ENCODE measurements around the gene TMEM255B.

DNA sequence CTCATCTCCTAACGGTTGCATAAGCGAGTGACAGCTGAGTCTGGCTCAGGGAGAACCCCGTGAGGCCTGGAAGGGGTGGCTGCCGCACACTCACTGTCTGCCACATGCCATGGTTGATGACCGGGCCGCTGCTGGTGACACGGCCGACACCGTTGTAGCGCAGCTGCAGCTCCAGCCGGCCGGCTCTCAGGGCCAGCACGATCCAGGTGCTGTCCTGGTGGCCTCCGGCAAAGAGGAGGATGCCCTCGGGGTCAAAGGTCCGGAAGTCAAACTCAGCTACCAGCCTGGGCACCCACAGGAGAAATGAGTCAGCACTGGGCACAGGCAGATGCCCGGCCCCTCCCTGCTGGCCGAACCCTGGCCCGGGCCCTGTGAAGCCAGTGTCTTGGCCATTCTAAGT, 73.2 kb downstream of the TMEM255B start:
- no peak for TF ChIP-seq CREB1 (CRISPR knock-in tag; IDR thresholded peaks at IDR 0.05)
- no peak for TF ChIP-seq ZNF263 (CRISPR knock-in tag; IDR thresholded peaks at IDR 0.05; ENCODE audit: low read depth)
- TF ChIP-seq, protein P1, sequence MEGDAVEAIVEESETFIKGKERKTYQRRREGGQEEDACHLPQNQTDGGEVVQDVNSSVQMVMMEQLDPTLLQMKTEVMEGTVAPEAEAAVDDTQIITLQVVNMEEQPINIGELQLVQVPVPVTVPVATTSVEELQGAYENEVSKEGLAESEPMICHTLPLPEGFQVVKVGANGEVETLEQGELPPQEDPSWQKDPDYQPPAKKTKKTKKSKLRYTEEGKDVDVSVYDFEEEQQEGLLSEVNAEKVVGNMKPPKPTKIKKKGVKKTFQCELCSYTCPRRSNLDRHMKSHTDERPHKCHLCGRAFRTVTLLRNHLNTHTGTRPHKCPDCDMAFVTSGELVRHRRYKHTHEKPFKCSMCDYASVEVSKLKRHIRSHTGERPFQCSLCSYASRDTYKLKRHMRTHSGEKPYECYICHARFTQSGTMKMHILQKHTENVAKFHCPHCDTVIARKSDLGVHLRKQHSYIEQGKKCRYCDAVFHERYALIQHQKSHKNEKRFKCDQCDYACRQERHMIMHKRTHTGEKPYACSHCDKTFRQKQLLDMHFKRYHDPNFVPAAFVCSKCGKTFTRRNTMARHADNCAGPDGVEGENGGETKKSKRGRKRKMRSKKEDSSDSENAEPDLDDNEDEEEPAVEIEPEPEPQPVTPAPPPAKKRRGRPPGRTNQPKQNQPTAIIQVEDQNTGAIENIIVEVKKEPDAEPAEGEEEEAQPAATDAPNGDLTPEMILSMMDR (IDR thresholded peaks at IDR 0.05), result no peak
- TF ChIP-seq ZNF232 (CRISPR knock-in tag; IDR thresholded peaks at IDR 0.05), result no peak
- TF ChIP-seq, protein P2, sequence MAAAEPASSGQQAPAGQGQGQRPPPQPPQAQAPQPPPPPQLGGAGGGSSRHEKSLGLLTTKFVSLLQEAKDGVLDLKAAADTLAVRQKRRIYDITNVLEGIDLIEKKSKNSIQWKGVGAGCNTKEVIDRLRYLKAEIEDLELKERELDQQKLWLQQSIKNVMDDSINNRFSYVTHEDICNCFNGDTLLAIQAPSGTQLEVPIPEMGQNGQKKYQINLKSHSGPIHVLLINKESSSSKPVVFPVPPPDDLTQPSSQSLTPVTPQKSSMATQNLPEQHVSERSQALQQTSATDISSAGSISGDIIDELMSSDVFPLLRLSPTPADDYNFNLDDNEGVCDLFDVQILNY (CRISPR knock-in tag; IDR thresholded peaks at IDR 0.05), result no peak
- no peak for TF ChIP-seq TCF7 (CRISPR knock-in tag; IDR thresholded peaks at IDR 0.05; ENCODE audit: low read depth)
- TF ChIP-seq, protein P3, sequence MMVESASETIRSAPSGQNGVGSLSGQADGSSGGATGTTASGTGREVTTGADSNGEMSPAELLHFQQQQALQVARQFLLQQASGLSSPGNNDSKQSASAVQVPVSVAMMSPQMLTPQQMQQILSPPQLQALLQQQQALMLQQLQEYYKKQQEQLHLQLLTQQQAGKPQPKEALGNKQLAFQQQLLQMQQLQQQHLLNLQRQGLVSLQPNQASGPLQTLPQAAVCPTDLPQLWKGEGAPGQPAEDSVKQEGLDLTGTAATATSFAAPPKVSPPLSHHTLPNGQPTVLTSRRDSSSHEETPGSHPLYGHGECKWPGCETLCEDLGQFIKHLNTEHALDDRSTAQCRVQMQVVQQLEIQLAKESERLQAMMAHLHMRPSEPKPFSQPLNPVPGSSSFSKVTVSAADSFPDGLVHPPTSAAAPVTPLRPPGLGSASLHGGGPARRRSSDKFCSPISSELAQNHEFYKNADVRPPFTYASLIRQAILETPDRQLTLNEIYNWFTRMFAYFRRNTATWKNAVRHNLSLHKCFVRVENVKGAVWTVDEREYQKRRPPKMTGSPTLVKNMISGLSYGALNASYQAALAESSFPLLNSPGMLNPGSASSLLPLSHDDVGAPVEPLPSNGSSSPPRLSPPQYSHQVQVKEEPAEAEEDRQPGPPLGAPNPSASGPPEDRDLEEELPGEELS (CRISPR knock-in tag; IDR thresholded peaks at IDR 0.05), result no peak
- TF ChIP-seq ZNF416 (CRISPR knock-in tag; IDR thresholded peaks at IDR 0.05), result no peak
